Adrenal gland (tissue), 5 donors: ENCODE results near the gene LRRN1.

ENCODE experiments used
- CTCF ChIP-seq, 6 experiments: fragments of 450-650 bp in 4 of 6; fragments of 200-600 bp in 2 of 6; sonication (generic) in 1 of 6; IDR thresholded peaks; 1 replicate in 5 of 6; 2 replicates in 1 of 6; pipeline versions ENCODE4 v1.5.1 to v1.8.0; 2016 to 2021; ENCODE audit warnings: antibody characterized with exemption in 6 of 6, mild to moderate bottlenecking in 2 of 6, moderate library complexity in 1 of 6
- POLR2A ChIP-seq, 2 donors: fragments of 450-650 bp; IDR thresholded peaks; one replicate each; pipeline ENCODE4 v1.6.1; 2017; ENCODE audit warnings: antibody characterized with exemption in 2 of 2, mild to moderate bottlenecking in 2 of 2, moderate library complexity in 1 of 2
- donor health status: DM: no; HTN: no; CAD: no.

GRCh38 chr3:3802046-3802445, 2.8 kb downstream of the LRRN1 start:
- TF ChIP-seq CTCF (IDR thresholded peaks at IDR 0.05) = no peak
- no peak for TF ChIP-seq POLR2A (IDR thresholded peaks at IDR 0.05)
